Left lung (tissue), 10 donors: ENCODE measurements around the gene NTSR2. TPM values are rescaled to one million over a fixed set of nuclear protein-coding genes. Genes with fewer than 3 reads are reported as not detected.

Experiments used
- ATAC-seq: fragments of 200-7000 bp; cut with Tn5 transposase; one replicate; pipeline ENCODE4 v1.9.1; 2020; ENCODE audit warnings: moderate library complexity
- DNase-seq, 4 donors: peaks; one replicate each; pipeline ENCODE4 v3.0.0-alpha.2; 2013 to 2020
- H3K27ac ChIP-seq, 2 donors: fragments of 200-600 bp; sonication (generic) in 1 of 2; one replicate each; pipeline versions ENCODE4 v1.5.0 to v1.8.0; 2020 to 2021
- H3K27me3 ChIP-seq, 2 donors: fragments of 200-600 bp; sonication (generic) in 1 of 2; one replicate each; pipeline versions ENCODE4 v1.5.0 to v1.8.0; 2020 to 2021
- H3K36me3 ChIP-seq, 2 donors: fragments of 200-600 bp; sonication (generic) in 1 of 2; one replicate each; pipeline versions ENCODE4 v1.5.0 to v1.8.0; 2020 to 2021
- H3K4me1 ChIP-seq, 2 donors: fragments of 200-600 bp; one replicate each; pipeline ENCODE4 v1.8.0; 2021
- H3K4me3 ChIP-seq, 2 donors: fragments of 200-600 bp; sonication (generic) in 1 of 2; one replicate each; pipeline versions ENCODE4 v1.5.0 to v1.8.0; 2020 to 2021; ENCODE audit warnings: mild to moderate bottlenecking in 1 of 2
- H3K9me3 ChIP-seq, 2 donors: fragments of 200-600 bp; sonication (generic) in 1 of 2; one replicate each; pipeline versions ENCODE4 v1.5.0 to v1.8.0; 2020 to 2021
- CTCF ChIP-seq, 2 donors: fragments of 200-600 bp; sonication (generic) in 1 of 2; IDR thresholded peaks; one replicate each; pipeline versions ENCODE4 v1.5.0 to v1.8.0; 2021; ENCODE audit warnings: antibody characterized with exemption in 2 of 2
- intact Hi-C, 2 donors: fragments of 100-400 bp; cut with DNase I; formaldehyde crosslinking; loops; one replicate each; pipeline versions ENCODE4 v1.11.2 to v1.14.2; 2022
- polyA plus RNA-seq, 6 donors: library from polyadenylated mRNA; unstranded; fragments of 120-200 nt; gene quantifications; one replicate each; pipeline ENCODE4 v1.2.1, GENCODE V29; 2013; ENCODE audit not compliant: insufficient read length in 6 of 6
- total RNA-seq, 2 donors: library from RNA; stranded (reverse); fragmentation: NEBNext Ultra II Directional; extraction: Animal tissue kit (Norgen Biotek cat#: 25700); gene quantifications; one replicate each; pipeline ENCODE4 v1.2.1, GENCODE V29; 2021
- donor health status: DM: no; HTN: yes; CAD: no.
- donor health status: DM: no; HTN: no; CAD: no.

Gene NTSR2
- total and polyA plus RNA-seq, 8 donors, result not detected

GRCh38 chr2:11658208-11659114, 11.5 kb downstream of the NTSR2 start:
- H3K9me3 ChIP-seq, result peaks cover 0 to 4% of the 10 kb centered on the region in 2 donors
- intact Hi-C loops, result no loop called here

DNA sequence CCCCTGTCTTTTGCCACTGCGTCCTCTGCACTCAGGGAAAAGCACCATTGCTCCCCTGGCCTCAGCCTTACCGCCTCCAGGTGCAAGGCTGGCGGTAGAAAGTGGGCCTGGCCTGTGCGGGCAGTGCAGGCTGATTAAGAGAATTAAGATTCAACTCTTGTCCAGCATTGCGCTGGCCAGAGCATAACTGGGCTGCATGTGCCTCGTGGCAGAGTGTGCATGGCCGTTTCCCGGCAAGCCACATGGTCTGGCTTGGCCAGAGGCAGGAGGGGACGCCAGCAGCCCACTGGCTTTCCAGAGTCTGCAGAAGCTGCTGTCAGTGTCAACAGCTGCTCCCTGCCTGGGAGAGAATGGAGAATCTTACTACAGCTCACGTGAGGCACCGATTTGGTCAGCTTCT, 12.3 kb downstream of the NTSR2 start:
- peaks cover 0 to 38% of the 10 kb centered on the region in 2 donors for H3K27me3 ChIP-seq
- DNase-seq (no peak), ATAC-seq (no peak)
- no peak overlapping the region for H3K4me3 ChIP-seq
- peaks cover 0 to 1% of the 10 kb centered on the region in 2 donors for H3K9me3 ChIP-seq
- no peaks in the 10 kb centered on the region for H3K4me1 ChIP-seq
- no peak overlapping the region for H3K27ac ChIP-seq
- TF ChIP-seq CTCF (IDR thresholded peaks at IDR 0.05), result no peak
- intact Hi-C loops, result no loop called here
- H3K36me3 ChIP-seq, result no peaks in the 10 kb centered on the region

More at GRCh38 chr2:11658208-11659114, 11.5 kb downstream of the NTSR2 start:
- no peak for TF ChIP-seq CTCF (IDR thresholded peaks at IDR 0.05)
- DNase-seq (no peak), ATAC-seq (no peak)
- Histone ChIP-seq H3K4me1 (no peaks in the 10 kb centered on the region), H3K4me3 (no peak overlapping the region), H3K27ac (no peak overlapping the region), H3K27me3 (peaks cover 0 to 38% of the 10 kb centered on the region in 2 donors), H3K36me3 (no peaks in the 10 kb centered on the region)

- Histone ChIP-seq H3K4me1 (no peaks in the 10 kb centered on the region), H3K27me3 (peaks cover 0 to 37% of the 10 kb centered on the region in 2 donors), H3K27ac (no peak overlapping the region), H3K4me3 (no peak overlapping the region), H3K36me3 (no peaks in the 10 kb centered on the region), H3K9me3 (no peaks in the 10 kb centered on the region)
- DNase-seq, result no peak
- ATAC-seq, result no peak
- intact Hi-C loops, result no loop called here
- no peak for TF ChIP-seq CTCF (IDR thresholded peaks at IDR 0.05)
Observed at GRCh38 chr2:11657195-11657594, 12.8 kb downstream of the NTSR2 start.

DNA sequence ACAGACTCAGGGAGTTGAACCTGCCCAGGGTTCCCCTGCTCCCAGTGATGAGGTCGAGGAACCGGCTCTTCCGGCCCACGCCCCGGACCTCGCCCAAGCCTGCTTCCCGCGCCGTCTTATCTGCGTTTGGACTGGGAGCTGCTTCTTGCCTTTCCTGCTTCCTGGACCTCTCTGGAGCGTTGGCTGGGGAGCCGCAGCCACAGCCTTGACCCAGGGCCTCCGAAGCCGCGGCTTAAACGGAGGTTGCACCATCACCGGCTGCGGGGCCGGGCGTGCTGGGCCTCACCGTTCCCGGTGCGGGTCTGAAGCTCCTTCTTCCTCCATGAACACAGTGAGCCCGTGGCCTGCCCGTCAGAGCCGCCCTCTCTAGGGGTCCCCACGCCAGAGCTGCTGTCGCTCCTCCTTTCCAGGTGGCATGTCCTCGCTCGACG, 13.3 kb downstream of the NTSR2 start:
- H3K4me3 ChIP-seq, result no peak overlapping the region
- ATAC-seq (no peak), DNase-seq (peak in 1 of 4 donors; percentile 79)
- H3K27me3 ChIP-seq, result peaks cover 0 to 32% of the 10 kb centered on the region in 2 donors
- no peak overlapping the region for H3K27ac ChIP-seq
- H3K4me1 ChIP-seq, result no peaks in the 10 kb centered on the region
- no peaks in the 10 kb centered on the region for H3K36me3 ChIP-seq
- intact Hi-C loops, result no loop called here
- no peak for TF ChIP-seq CTCF (IDR thresholded peaks at IDR 0.05)
- H3K9me3 ChIP-seq, result no peaks in the 10 kb centered on the region

GRCh38 chr2:11656252-11656651, 13.7 kb downstream of the NTSR2 start:
- Histone ChIP-seq H3K27ac (no peak overlapping the region), H3K27me3 (peaks cover 0 to 30% of the 10 kb centered on the region in 2 donors), H3K4me3 (no peak overlapping the region), H3K36me3 (no peaks in the 10 kb centered on the region), H3K9me3 (no peaks in the 10 kb centered on the region), H3K4me1 (no peaks in the 10 kb centered on the region)
- ATAC-seq (no peak), DNase-seq (no peak)
- intact Hi-C loops, result no loop called here
- TF ChIP-seq CTCF (IDR thresholded peaks at IDR 0.05), result no peak
